K562 (cell line): Measurements from ENCODE around the gene ZNF853. TPM values are rescaled to one million over a fixed set of nuclear protein-coding genes. Genes with fewer than 3 reads are reported as not detected.
A peak's percentile ranks its signal among the peaks of the same experiment; 100 is the strongest.

Source experiments
- ATAC-seq: fragments of 200-7000 bp; cut with Tn5 transposase; 3 replicates; pipeline ENCODE4 v1.9.1; 2020; ENCODE audit warnings: moderate library complexity
- BruUV-seq: library from RNA; stranded (reverse); fragments of 400-500 nt; replicated peaks from 2 replicates; lab custom pipeline; 2021; lab: Mats Ljungman, UMichigan
- CTCF ChIA-PET: fragments of 300-600 bp; formaldehyde crosslinking; extraction: SDS; loops from one replicate; lab custom pipeline; 2021; ENCODE audit warnings: low intra/inter-chr PET ratio; lab: Yijun Ruan, JAX
- POLR2A ChIA-PET: fragments of 300-600, 350-650 bp; sonication (Branson Sonifier 250); formaldehyde crosslinking; extraction: SDS; loops from one replicate; lab custom pipeline; 2021; ENCODE audit warnings: antibody characterized with exemption, inconsistent platforms; lab: Yijun Ruan, JAX
- DNase-seq, 4 experiments: peaks; one replicate each; pipeline versions ENCODE4 v3.0.0 to v3.0.0-alpha.2; 2011 to 2018; ENCODE audit warnings: low spot score in 3 of 4, mixed read lengths in 3 of 4; ENCODE audit errors: extremely low read depth in 1 of 4
- FAIRE-seq: peaks from 2 replicates; lab custom pipeline; 2011; peaks lifted over from hg19 to GRCh38; lab: Jason Lieb, UNC
- H2AFZ ChIP-seq: 2 replicates; pipeline ENCODE4 v1.6.0; 2011; ENCODE audit warnings: low read depth, low read length, control low read depth, inconsistent platforms
- H3K27ac ChIP-seq: fragments of 200-600 bp; 3 replicates; pipeline ENCODE4 v1.8.0; 2011; ENCODE audit warnings: low read depth, mild to moderate bottlenecking, control low read depth, inconsistent platforms, low read length, moderate library complexity, mixed read lengths; ENCODE audit errors: extremely low read depth
- H3K27me3 ChIP-seq, 2 experiments: fragments of 300-600 bp in 1 of 2; 2 replicates in 1 of 2; 3 replicates in 1 of 2; pipeline versions ENCODE4 v1.6.0 to v1.8.0; 2011; ENCODE audit warnings: inconsistent platforms in 2 of 2, low read length in 2 of 2, mild to moderate bottlenecking in 1 of 2, mixed read lengths in 1 of 2, moderate library complexity in 1 of 2; ENCODE audit not compliant: control insufficient read depth in 2 of 2, insufficient read depth in 2 of 2
- H3K36me3 ChIP-seq: fragments of 300-600 bp; 3 replicates; pipeline ENCODE4 v1.8.0; 2011; ENCODE audit warnings: mild to moderate bottlenecking, low read length, inconsistent platforms; ENCODE audit not compliant: control insufficient read depth, insufficient read depth
- H3K4me1 ChIP-seq, 2 experiments: fragments of 200-600 bp in 1 of 2; replicated peaks in 1 of 2; 2 replicates in 1 of 2; 3 replicates in 1 of 2; pipeline versions ENCODE4 v1.5.1 to v1.8.0; 2011; ENCODE audit warnings: inconsistent platforms in 2 of 2, low read length in 2 of 2, mild to moderate bottlenecking in 1 of 2, mixed read lengths in 1 of 2, moderate library complexity in 1 of 2; ENCODE audit not compliant: control insufficient read depth in 2 of 2, insufficient read depth in 2 of 2
- H3K4me2 ChIP-seq: 2 replicates; pipeline ENCODE4 v1.6.1; 2011; ENCODE audit warnings: low read length, control low read depth, inconsistent platforms, mixed read lengths; ENCODE audit not compliant: insufficient read depth
- H3K4me3 ChIP-seq: fragments of 200-600 bp; sonication (generic), shearing (Covaris generic); 2 replicates; pipeline ENCODE4 v1.5.1; 2016; ENCODE audit warnings: control low read depth, inconsistent platforms
- H3K79me2 ChIP-seq: fragments of 200-600 bp; 3 replicates; pipeline ENCODE4 v1.8.0; 2011; ENCODE audit warnings: low read length, inconsistent platforms; ENCODE audit not compliant: control insufficient read depth, insufficient read depth
- H3K9ac ChIP-seq, 2 experiments: 2 replicates each; pipeline versions ENCODE4 v1.6.0 to v1.6.1; 2011; ENCODE audit warnings: low read depth in 2 of 2, low read length in 2 of 2, control low read depth in 1 of 2, inconsistent platforms in 1 of 2, mild to moderate bottlenecking in 1 of 2, mixed read lengths in 1 of 2; ENCODE audit not compliant: insufficient read depth in 1 of 2
- H3K9me1 ChIP-seq: one replicate; pipeline ENCODE4 v1.6.0; 2011; ENCODE audit warnings: inconsistent platforms, mild to moderate bottlenecking, low read length, moderate library complexity; ENCODE audit not compliant: control insufficient read depth, insufficient read depth
- H3K9me3 ChIP-seq: replicated peaks from 2 replicates; pipeline ENCODE4 v1.5.1; 2011; ENCODE audit warnings: low read depth, low read length, inconsistent platforms; ENCODE audit not compliant: control insufficient read depth, insufficient read depth
- H4K20me1 ChIP-seq: replicated peaks from 2 replicates; pipeline ENCODE4 v1.6.1; 2011; ENCODE audit warnings: low read length, inconsistent platforms, mixed read lengths; ENCODE audit not compliant: control insufficient read depth, insufficient read depth
- NFIC ChIP-seq: fragments of 450-650 bp; IDR thresholded peaks from 2 replicates; pipeline ENCODE4 v1.6.1; 2017; ENCODE audit warnings: mild to moderate bottlenecking, inconsistent platforms
- ZNF12 ChIP-seq: sonication (generic); formaldehyde crosslinking; IDR thresholded peaks from 2 replicates; pipeline ENCODE4 v1.4.0; 2020; ENCODE audit warnings: mild to moderate bottlenecking, missing genetic modification reagents
- WGBS: fragments of 100-300 bp; shearing (Covaris generic); methylation state at CpG from one replicate; pipeline ENCODE4 v1.1.6; 2016; ENCODE audit warnings: low coverage, mixed read lengths; ENCODE audit not compliant: insufficient coverage; ENCODE audit errors: missing lambda C conversion rate; 5-methylcytosine and 5-hydroxymethylcytosine counted together
- in situ Hi-C: fragments of 300-500 bp; cut with MboI; formaldehyde crosslinking; loops from 4 replicates; pipeline ENCODE4 v1.15.0; 2018; ENCODE audit warnings: inconsistent platforms, mixed read lengths
- intact Hi-C: fragments of 100-400 bp; cut with micrococcal nuclease; formaldehyde crosslinking; loops from 2 replicates; pipeline ENCODE4 v1.14.2; 2022
- polyA plus RNA-seq, 8 experiments: library from polyadenylated mRNA; depleted of rRNA in 4 of 8; stranded (reverse) in 5 of 8; unstranded in 3 of 8; fragments of >200 nt; fragmentation: Nextera tagmentation in 2 of 8; fragmentation: Illumina TruSeq in 1 of 8; extraction: Ambion mirVana in 2 of 8; extraction: Trizol in 1 of 8; gene quantifications; 2 replicates each; pipeline versions ENCODE4 v1.2.1 to v1.2.3, GENCODE V29; 2011 to 2014; ENCODE audit warnings: inconsistent platforms in 1 of 8, missing spikeins in 1 of 8
- total RNA-seq, 7 experiments: library from RNA; depleted of rRNA in 6 of 7; stranded (reverse); fragments of >200 nt in 6 of 7; fragmentation: Illumina TruSeq in 2 of 7; extraction: Trizol in 2 of 7; gene quantifications; 2 replicates each; pipeline versions ENCODE4 v1.2.1 to v1.2.3, GENCODE V29; 2011 to 2021; ENCODE audit warnings: low replicate concordance in 1 of 7
- TF ChIP-seq, protein P1 (sequence below): IDR thresholded peaks from 2 replicates; pipeline ENCODE4 v1.6.1; 2016; ENCODE audit warnings: missing genetic modification characterization, missing compliant biosample characterization
- TF ChIP-seq, protein P2 (sequence below): fragments of 450-650 bp; IDR thresholded peaks from 2 replicates; pipeline ENCODE4 v1.6.1; 2016

The ZNF853 gene
- total and polyA plus RNA-seq, 9 of the 15 experiments (the other 6 are each of a cell fraction or from before 2014, with no cell fraction given), result 0.03 TPM; not detected in 8

GRCh38 chr7:6571160-6571779, 44.1 kb upstream of the ZNF853 start:
- in situ Hi-C loops, result no loop called here
- no peaks in the 10 kb centered on the region for H3K9me3 ChIP-seq
- no TSS peak for BruUV-seq
- POLR2A ChIA-PET, result interaction anchor here (0.7 kb wide), 1 partner anchor 13 kb away, joined by 5 read pairs; no protein-coding TSS in a partner anchor
- FAIRE-seq (no peak), DNase-seq (no peak)
- no peaks in the 10 kb centered on the region for H4K20me1 ChIP-seq
- no peak overlapping the region; the same call in 2 of the 3 replicates for H3K27ac ChIP-seq
- no peak overlapping the region for H3K4me3 ChIP-seq
- WGBS, result 10% methylated on average over 7 of the region's 7 CpGs
- H3K79me2 ChIP-seq, result peaks cover 3% of the 10 kb centered on the region; the same call in 2 of the 3 replicates
- peaks cover 3 to 4% of the 10 kb centered on the region in 2 experiments; a peak in 3 of 5 replicates for H3K4me1 ChIP-seq
- H3K36me3 ChIP-seq, result no peaks in the 10 kb centered on the region
- H3K4me2 ChIP-seq, result no peak overlapping the region
- peak overlapping the region in 1 of 2 experiments; percentile 61; a peak in 1 of 4 replicates for H3K9ac ChIP-seq
- no peaks in the 10 kb centered on the region for H3K9me1 ChIP-seq
- intact Hi-C loops, result no loop called here
- 0 out of 2 replicates have a peak overlapping the region, but pooled peaks have one; percentile 24 for H2AFZ ChIP-seq
- H3K27me3 ChIP-seq, result peaks cover 13 to 14% of the 10 kb centered on the region in 2 experiments; a peak in 3 of 5 replicates
- TF ChIP-seq NFIC (peak; percentile 57), ZNF12 (peak; percentile 91)
- TF ChIP-seq, protein P1, sequence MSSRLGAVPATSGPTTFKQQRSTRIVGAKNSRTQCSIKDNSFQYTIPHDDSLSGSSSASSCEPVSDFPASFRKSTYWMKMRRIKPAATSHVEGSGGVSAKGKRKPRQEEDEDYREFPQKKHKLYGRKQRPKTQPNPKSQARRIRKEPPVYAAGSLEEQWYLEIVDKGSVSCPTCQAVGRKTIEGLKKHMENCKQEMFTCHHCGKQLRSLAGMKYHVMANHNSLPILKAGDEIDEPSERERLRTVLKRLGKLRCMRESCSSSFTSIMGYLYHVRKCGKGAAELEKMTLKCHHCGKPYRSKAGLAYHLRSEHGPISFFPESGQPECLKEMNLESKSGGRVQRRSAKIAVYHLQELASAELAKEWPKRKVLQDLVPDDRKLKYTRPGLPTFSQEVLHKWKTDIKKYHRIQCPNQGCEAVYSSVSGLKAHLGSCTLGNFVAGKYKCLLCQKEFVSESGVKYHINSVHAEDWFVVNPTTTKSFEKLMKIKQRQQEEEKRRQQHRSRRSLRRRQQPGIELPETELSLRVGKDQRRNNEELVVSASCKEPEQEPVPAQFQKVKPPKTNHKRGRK (tag), result no peak
- TF ChIP-seq, protein P2, sequence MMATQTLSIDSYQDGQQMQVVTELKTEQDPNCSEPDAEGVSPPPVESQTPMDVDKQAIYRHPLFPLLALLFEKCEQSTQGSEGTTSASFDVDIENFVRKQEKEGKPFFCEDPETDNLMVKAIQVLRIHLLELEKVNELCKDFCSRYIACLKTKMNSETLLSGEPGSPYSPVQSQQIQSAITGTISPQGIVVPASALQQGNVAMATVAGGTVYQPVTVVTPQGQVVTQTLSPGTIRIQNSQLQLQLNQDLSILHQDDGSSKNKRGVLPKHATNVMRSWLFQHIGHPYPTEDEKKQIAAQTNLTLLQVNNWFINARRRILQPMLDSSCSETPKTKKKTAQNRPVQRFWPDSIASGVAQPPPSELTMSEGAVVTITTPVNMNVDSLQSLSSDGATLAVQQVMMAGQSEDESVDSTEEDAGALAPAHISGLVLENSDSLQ, result peak; percentile 39; the same call in 1 of the 2 replicates
- TF ChIP-seq, all 486 proteins: peak for 3
- ATAC-seq, result no peak; the same call in 2 of the 3 replicates
- CTCF ChIA-PET, result interaction anchor here (0.7 kb wide), 1 partner anchor 16 kb away, joined by 4 read pairs; no protein-coding TSS in a partner anchor
